IPS-18c (cell line): ENCODE data around the gene SEC14L2.
"Not testable (repeated sequence)": the region's sequence is repeated elsewhere in the genome, so short reads cannot be mapped to it uniquely, and the experiment has no call there.

Experiments
- H3K4me3 ChIP-seq: 2 replicates; pipeline ENCODE4 v1.7.0; 2013; ENCODE audit warnings: low read depth, mild to moderate bottlenecking, low read length, moderate library complexity; ENCODE audit not compliant: insufficient read depth
- H3K9me3 ChIP-seq: one replicate; pipeline ENCODE4 v1.6.1; 2013; ENCODE audit warnings: mild to moderate bottlenecking, low read length, moderate library complexity; ENCODE audit not compliant: control insufficient read depth, insufficient read depth

SEC14L2 gene

DNA sequence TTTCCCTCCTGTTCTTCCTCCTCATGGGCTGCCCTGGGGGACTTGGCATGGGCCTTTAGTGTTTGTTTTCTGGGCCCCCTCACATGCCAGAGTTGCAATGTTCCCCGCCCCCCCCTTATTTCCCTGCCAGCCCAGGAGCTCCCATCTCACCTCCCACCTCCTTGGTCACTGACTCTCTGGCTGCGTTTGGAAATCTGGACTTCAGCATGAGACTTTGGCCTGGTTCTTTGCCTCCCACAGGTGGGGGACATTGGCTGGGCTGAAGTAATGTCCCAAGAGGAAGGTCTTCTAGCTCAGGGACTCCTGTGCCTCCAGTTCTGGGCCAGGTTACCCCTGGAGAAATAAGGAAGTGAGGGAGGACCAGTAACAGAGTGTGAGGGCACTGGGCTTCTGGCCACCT, 35.7 kb downstream of the SEC14L2 start:
- H3K4me3 ChIP-seq = no peak overlapping the region
- peaks cover 5% of the 10 kb centered on the region for H3K9me3 ChIP-seq

- Histone ChIP-seq H3K9me3 (peaks cover 5% of the 10 kb centered on the region), H3K4me3 (no peak overlapping the region)
Observed at GRCh38 chr22:30433227-30433626, 36.4 kb downstream of the SEC14L2 start.

DNA sequence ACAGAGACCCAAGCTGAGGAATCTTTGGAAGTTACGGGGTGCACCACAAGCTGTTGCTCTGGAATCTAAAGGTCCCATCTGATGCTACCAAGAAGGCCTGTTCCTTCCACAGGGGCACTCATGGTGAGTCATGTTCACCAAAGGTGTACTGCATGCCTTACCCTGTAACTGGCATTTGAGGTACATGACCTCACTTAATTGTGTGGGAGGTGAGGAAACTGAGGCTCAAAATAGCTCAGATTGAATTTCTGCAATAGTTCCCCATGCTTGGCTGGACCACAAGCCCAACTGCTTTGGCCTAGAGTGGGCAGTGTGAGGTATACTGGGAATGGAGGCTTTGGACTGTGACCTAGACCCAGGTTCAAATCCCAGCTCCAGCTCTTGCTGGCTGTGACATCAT, 37.0 kb downstream of the SEC14L2 start:
- H3K9me3 ChIP-seq = peaks cover 5% of the 10 kb centered on the region
- H3K4me3 ChIP-seq = no peak overlapping the region

GRCh38 chr22:30434843-30435242, 38.0 kb downstream of the SEC14L2 start:
- no peak overlapping the region for H3K4me3 ChIP-seq
- H3K9me3 ChIP-seq = peaks cover 5% of the 10 kb centered on the region

GRCh38 chr22:30435674-30436126, 38.9 kb downstream of the SEC14L2 start:
- Histone ChIP-seq H3K9me3 (peaks cover 5% of the 10 kb centered on the region), H3K4me3 (no peak overlapping the region)

DNA sequence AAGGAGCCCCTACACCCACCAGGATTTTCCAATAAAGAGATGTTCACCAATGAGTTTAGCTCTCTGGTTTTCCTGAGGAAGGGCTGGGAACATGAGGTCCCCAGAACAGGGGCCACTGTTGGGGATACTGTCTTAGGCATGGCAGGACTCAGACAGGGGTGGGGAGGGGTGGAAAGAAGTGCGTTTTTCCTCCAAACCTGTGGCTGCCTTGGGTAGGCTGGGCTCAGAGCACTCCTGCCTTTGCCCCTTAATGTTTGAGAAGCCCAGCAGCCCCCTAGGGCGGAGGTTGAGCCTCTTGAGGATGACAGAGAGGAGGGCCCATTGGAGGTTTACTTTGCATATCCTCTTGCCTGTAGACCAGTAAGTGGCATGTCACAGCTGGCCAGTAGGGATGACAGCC, 39.4 kb downstream of the SEC14L2 start:
- no peak overlapping the region; the same call in 1 of the 2 replicates for H3K4me3 ChIP-seq
- peaks cover 5% of the 10 kb centered on the region for H3K9me3 ChIP-seq

GRCh38 chr22:30438559-30438958, 41.7 kb downstream of the SEC14L2 start:
- peaks cover 5% of the 10 kb centered on the region for H3K9me3 ChIP-seq
- H3K4me3 ChIP-seq = no peak overlapping the region

DNA sequence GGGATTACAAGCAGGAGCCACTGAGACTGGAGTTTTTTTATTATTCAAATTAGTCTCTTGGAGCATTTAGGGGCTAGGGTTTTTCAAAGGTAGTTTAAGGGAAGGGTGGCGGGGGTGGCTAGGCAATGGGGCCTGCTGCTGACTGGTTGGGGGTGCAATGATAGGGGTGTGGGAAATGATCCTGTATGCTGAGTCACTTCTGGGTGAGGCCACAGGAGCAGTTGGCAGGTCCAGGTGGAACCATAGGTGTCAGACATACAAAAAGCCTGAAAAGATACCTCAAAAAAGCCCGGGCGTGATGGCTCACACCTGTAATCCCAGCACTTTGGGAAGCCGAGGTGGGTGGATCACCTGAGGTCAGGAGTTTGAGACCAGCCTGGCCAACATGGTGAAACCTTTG, 42.4 kb downstream of the SEC14L2 start:
- H3K9me3 ChIP-seq = peaks cover 5% of the 10 kb centered on the region

DNA sequence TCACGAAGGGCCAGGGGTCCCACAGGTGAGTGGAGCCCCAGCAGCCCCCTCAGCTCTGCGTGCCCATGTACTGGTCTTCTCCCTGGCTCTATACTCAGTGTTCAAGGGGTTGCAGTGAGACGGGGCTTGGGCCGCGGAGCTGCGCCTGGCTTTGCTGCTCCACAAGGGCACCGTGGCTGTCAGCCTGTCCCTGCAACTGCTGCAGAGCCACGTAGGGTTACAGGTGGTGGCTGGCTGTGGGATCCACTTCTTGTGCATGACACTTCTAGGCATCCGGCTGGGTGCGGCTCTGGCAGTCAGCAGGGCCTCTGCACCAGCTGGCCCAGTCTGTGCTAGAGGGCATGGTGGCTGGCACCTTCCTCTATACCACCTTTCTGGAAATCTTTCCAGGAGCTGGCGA, 43.0 kb downstream of the SEC14L2 start:
- H3K9me3 ChIP-seq = peaks cover 5% of the 10 kb centered on the region
- H3K4me3 ChIP-seq = no peak overlapping the region

More for the DNA sequence above, 42.4 kb downstream of the SEC14L2 start:
- no peak overlapping the region for H3K4me3 ChIP-seq

- Histone ChIP-seq H3K4me3 (no peak overlapping the region), H3K9me3 (no peaks in the 10 kb centered on the region)
Observed at GRCh38 chr22:30441088-30441487, 44.3 kb downstream of the SEC14L2 start.

GRCh38 chr22:30444632-30445437, 48.0 kb downstream of the SEC14L2 start:
- H3K9me3 ChIP-seq = no peaks in the 10 kb centered on the region
- no peak overlapping the region for H3K4me3 ChIP-seq

- no peaks in the 10 kb centered on the region for H3K9me3 ChIP-seq
- H3K4me3 ChIP-seq = no peak overlapping the region
Observed at GRCh38 chr22:30445438-30446145, 48.8 kb downstream of the SEC14L2 start.

DNA sequence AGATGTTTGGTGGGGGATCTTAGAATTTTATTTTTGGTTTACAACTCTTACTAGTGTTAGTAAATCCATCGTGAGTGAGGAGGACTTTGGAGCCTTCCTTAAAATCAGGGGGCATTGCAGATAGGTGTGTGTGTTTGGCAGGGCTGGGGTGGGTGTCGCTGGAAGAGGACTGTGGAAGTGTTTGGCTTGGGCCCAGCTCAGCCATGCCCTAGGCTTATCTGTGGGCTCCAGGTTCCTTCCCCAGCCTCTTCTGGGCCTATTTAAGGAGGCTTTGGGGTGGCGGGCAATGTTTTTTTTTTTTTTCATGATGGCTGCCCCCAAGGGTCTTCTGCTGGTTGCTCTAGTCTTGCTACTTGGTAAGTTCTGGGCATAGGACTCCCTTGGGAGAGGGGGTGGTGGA, 50.8 kb downstream of the SEC14L2 start:
- no peak overlapping the region for H3K4me3 ChIP-seq
- no peaks in the 10 kb centered on the region for H3K9me3 ChIP-seq

- H3K4me3 ChIP-seq, H3K9me3 ChIP-seq: not testable (repeated sequence)
Observed at GRCh38 chr22:30451488-30451887, 54.7 kb downstream of the SEC14L2 start.

DNA sequence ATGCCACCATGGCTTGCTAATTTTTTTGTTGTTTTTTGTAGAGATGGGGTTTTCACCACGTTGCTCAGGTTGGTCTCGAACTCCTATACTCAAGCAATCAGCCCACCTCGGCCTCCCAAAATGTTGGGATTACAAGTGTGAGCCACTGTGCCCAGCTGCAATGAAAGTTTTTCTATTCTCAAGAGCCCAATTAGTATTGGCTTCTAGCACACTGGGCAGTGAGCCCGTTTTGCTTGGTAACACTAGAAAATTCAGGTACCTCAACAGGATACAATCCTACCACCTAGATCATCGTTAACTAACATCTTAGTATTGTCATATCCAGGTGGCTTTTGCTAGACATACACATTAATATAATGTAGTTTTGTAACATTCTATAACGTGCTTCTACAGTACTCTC, 56.0 kb downstream of the SEC14L2 start:
- Histone ChIP-seq H3K9me3 (no peaks in the 10 kb centered on the region), H3K4me3 (no peak overlapping the region)

DNA sequence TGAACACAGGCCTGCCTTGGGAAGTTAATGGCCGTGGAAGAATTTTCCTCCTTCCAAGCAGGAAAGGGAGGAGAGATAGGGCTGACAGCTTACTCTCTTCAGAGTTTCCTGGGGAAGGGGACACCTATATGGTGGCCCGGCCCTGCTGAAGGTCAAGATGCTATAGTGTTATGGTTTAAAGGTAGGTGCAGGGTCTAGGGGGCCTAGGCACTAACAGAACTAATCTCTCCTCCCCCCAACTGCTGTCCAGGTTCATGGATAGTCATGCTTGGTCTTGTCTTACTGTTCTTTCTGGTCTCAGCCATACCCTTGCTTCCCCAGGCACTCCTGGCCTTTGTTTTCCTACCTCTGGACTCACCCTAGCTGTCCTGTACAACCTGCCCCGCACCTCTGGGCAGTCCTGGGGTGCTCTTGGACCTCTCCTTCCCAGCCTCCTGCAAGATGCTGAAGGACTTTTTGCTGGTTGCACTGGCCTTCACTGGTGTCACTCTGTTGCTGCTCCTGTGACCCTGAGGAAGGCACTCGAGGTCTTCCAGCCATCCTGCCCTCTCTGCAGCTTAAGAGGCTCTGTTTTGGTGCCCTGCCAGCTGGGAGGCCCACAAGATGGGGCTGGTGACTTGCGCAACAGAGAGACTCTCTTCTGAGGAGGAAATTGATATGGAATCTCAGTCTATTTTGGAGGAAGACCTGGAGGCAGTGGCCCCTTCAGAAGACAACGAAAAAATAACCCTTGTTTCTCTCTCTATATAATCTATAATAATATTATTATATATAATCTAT, 57.1 kb downstream of the SEC14L2 start:
- Histone ChIP-seq H3K9me3 (no peaks in the 10 kb centered on the region), H3K4me3 (no peak overlapping the region)

DNA sequence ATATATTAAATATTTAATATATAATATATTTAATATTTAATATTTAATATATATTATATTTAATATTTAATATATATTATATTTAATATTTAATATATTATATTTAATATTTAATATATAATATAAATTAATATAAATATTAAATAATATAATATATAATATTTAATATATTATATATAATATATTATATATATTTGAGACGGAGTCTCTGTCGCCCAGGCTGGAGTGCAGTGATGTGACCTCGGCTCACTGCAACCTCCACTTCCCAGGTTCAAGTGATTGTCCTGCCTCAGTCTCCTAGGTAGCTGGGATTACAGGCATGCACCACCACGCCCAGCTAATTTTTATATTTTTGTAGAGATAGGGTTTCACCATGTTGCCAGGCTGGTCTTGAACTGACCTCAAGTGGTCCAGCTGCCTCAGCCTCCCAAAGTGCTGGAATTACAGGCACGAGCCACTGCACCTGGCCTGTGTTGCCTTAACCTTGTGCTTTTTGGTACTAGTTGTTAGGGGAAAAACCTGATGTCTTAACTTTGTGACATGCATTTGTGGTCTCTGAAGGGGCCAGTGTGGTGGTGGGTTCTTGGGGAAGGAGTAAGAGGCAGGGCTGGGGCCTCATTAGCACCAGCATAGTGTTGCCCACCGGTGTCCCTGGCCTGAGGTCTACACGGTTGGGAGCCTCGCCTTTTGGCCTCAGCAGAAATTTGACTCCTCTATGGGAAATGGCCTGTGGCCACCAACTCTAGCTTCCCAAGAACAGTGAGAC, 58.4 kb downstream of the SEC14L2 start:
- no peaks in the 10 kb centered on the region for H3K9me3 ChIP-seq
- H3K4me3 ChIP-seq = no peak overlapping the region
